ENCODE data around the gene HIGD2B. TPM values are rescaled to one million over a fixed set of nuclear protein-coding genes. Genes with fewer than 3 reads are reported as not detected.
A peak's percentile ranks its signal among the peaks of the same experiment; 100 is the strongest.
"Not testable (repeated sequence)": the region's sequence is repeated elsewhere in the genome, so short reads cannot be mapped to it uniquely, and the experiment has no call there.

The HIGD2B gene
- polyA plus RNA-seq, 4 donors: not detected

DNA sequence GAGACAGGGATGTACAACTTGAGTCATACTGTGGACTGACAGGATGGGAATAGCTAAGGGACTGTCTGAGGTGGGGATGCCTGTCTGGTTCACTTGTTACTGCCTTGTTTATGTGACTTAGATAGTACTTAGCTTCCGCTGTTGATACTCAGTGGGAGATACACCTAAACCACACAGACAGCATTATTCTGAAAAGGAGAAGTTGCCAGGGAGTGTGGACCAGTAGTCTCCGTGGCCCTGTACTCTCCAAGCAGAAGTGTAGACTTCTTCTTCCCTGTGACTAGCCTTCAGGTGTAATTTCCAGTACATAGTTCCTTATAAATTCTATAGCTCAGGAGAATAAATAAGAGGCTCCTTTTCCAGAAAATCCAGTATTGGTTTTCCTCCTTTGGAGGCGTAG, 5.1 kb downstream of the HIGD2B start:
- no peak for DNase-seq (ENCODE audit: low read depth in 4 of 4, low spot score in 3 of 4)

DNA sequence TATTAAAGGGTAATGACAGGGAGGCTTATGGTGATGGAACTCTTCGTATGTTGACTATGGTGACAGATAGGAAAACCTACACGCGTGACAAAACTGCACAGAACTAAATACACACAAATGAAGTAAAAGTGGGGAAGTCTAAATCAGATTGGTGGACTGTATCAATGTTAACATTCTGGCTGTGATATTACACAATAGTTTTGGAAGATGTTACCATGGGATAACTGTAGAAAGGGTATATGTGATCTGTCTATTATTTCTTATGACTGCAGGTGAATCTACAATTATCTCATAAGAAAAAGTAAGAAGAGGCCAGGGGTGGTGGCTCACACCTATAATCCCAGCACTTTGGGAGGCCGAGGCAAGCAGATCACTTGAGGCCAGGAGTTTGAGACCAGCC, 9.1 kb downstream of the HIGD2B start:
- no peak for DNase-seq (ENCODE audit: low read depth in 4 of 4, low spot score in 3 of 4)

DNA sequence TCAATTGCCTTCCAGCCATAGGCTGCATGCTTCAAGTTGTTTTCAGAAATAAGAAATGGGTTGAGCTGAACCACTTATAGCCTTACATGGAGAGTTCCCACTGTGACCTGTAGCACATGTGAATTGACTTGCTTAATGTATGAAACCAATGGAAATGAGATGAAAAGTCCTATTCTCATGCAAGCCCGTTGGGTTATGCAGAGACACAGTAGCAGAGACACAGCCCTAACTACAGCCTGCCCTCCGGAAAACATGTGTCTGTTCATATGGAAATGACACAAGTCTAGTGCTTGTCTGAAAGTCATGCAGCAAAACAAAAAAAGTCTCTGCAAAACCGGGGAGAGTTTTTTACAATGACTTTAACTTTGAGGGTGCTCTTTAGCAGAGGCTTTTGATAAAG, 14.5 kb downstream of the HIGD2B start:
- no peak for DNase-seq (ENCODE audit: low read depth in 4 of 4, low spot score in 3 of 4)

DNA sequence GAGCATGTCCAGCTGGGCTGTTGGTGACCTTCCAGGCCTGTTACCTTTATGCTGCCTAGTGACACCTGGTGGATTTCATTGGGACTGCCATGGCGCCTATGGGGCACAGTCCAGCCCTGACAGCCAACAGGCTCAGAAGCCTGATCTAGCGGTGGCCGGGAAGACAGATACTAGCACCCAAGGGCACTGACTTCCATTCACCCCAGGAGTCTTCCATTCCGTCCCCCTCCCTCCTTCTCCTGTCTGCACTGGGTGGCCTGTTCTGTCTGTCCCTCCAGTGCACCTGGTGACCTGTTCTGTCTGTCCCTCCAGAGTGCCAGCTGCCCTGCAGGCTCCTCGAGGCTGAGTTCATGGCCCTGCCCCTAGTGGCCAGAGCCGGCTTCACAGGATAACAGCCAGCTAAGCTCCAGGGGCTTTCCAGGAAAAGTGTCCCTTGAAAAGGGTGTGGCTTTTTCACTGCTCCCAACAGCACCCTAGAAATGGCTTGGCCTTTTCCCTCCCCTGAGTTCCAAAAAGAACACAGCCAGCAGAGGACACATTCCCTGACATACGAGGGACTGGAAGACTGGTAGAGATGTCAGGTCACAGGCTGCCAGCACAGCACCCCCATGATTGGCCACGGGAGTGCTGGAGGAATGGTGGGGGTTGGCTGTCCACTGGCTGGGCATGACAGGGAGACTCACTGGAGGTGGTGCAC, 15.2 kb downstream of the HIGD2B start:
- DNase-seq (ENCODE audit: low read depth in 4 of 4, low spot score in 3 of 4): peak; percentile 28 to 61 (median 45)

DNA sequence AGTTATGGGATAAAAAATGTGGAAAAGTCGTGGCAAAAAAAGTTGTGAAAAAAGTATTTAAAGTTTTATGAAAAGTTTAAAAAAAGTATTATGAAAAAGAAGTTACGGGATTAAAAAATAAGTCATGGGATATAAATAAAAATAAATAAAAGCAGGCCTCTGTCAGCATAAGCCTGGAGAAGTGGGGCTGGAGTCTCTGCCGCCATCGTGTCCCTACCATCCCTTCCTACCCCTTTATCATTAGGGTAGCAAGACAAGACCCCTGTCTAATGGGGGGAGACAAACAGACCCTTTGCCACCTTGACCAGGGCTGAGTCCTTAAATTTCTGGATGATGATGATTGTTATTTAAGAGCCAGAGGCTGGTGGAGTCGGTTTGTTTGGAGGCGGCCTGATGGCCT, 16.2 kb downstream of the HIGD2B start:
- DNase-seq (ENCODE audit: low read depth in 4 of 4, low spot score in 3 of 4): not testable (repeated sequence)

DNA sequence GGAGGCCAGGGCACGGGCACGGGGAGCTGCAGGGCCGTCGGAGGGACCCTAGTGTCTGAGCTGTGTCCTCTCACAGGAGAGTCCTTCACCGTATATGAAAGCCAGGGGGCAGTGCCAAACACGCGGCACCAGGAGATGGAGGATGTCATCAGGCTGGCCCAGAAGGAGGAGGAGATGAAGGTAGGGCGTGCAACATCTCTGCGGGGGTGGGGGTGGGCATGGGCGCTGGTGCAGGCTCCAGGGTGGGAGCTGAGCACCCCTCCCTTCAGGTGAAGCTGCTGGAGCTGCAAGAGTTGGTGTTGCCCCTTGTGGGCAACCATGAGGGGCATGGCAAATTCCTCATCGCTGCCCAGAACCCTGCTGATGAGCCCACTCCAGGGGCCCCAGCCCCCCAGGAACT, 20.3 kb downstream of the HIGD2B start:
- not testable (repeated sequence) for DNase-seq (ENCODE audit: low read depth in 4 of 4, low spot score in 3 of 4)

DNA sequence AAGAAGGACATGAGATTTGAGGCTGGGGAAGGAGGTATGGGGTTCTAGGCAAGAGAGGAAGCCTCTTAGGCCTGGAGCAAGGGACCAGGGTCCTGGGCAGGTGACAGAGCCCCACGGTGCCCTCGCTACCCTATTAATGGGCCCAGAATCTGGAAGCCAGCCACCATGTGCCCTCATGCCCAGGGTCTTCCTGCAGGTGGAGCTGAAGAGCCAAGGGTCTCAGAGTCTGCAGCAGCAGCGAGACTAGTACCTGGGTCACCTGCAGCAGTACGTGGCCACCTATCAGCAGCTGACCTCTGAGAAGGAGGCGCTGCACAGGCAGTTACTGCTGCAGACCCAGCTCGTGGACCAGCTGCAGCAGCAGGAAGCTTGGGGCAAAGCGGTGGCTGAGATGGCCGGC, 22.1 kb downstream of the HIGD2B start:
- DNase-seq (ENCODE audit: low read depth in 4 of 4, low spot score in 3 of 4): not testable (repeated sequence)

DNA sequence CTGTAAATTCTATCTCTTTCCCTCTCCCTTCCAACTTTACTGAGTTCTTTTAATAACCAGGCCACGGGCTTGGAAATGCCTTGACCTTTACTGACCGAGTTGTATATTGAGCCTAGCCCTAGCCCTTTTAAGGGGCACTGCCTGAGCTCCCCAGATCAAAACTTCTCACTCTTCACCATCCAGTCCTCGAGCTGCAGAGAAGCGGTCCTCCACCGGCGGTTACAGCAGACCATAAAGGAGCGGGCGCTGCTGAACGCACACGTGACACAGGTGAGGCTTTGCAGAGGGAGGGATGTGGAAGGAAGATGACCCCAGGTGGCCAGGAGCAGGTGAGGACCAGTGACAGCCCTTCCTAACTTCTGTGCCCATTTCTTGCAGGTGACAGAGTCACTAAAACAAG, 24.9 kb downstream of the HIGD2B start:
- DNase-seq (ENCODE audit: low read depth in 4 of 4, low spot score in 3 of 4): not testable (repeated sequence)

DNA sequence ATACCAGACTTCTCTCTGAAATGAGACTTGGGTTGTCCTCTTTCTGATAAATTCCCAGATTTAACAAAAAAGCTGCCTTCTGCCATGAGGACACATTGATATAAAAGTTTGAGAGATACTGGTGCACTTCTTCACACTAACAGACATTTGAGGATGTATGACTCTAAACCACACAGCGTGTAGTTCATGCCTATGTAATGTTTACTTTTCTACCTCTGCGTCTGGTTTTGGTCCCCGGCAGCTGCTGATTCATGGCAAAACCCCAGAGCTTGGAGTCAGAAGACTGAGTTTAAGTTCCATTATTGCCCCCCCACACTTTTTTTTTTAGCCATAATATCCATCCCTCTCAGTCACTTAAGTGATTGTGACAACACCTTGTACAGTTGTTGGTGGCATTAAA, 30.0 kb downstream of the HIGD2B start:
- DNase-seq (ENCODE audit: low read depth in 4 of 4, low spot score in 3 of 4): not testable (repeated sequence)

DNA sequence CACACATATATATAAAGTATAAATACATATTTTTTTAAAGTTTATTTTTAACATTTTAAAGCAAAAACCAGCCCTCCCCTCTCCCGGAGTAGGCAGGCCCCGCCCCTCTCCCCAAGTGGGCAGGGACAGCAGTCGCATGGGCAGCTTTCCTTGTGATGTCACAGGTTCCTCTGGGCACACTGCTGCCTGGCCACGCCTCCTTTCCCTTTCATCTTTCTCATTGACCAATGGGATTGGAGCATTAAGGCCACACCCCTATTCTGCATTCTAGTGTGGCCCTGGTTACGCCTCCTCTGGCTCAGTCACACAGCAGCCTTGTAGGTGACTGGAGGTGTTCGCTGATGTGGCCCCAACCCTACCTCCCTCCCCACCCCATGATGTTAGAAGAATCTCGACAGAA, 31.6 kb downstream of the HIGD2B start, which contains the start of gene GOLGA6B:
Gene GOLGA6B (plus strand): TSS at position 301 of the 400 bp plus-strand sequence. CDS start 41 bp downstream, at position 342.
- DNase-seq (ENCODE audit: low read depth in 4 of 4, low spot score in 3 of 4): not testable (repeated sequence)

DNA sequence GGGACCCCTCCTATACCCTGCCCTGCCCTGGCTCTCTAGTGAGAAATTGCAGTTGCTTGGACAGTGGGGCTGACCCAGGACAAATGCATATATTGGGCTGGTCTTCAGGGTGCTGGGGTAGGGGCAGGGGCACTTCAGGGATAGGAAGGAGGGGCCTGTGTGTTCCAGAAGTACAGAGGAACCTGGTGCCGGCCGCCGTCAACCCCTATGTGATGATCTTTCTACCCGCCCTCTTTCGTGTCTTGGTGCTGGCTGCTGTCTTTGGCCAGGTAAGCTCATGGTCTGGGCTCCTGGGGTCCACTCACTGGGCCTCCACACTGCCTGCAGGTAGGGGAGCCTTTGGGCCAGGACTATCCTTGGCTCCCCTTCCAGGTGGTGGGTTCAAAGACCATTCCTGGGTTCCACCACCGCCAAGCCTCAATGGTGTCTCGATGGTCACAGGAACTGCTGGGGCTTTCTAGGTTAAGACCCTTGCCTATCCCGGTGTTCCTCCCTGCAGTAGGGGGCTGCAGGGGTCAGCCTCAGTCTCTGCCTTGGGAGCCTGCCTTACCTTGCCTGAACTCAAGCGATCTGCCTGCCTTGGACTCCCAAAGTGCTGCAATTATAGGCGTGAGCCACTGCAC, 37.2 kb downstream of the HIGD2B start:
- not testable (repeated sequence) for DNase-seq (ENCODE audit: low read depth in 4 of 4, low spot score in 3 of 4)

DNA sequence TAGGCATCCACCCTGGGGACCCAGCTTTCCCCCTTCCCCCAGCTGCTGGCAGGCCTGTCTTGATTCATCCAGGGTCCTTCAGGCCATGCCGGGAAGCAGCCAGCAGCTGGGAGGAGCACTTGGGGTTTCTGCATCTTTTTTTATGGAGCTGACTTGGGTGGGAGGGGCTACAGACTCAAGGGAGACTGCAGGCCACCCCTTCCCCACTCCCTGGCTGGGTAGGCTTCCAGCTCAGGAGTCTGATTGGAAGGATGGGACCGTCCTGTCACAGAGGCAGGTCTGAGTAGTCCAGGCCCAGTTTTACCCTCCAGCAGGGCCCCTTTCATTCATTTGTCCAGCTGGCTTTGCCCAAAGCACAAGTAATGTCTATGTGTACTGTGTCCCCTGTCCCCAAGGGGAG, 43.7 kb downstream of the HIGD2B start:
- not testable (repeated sequence) for DNase-seq (ENCODE audit: low read depth in 4 of 4, low spot score in 3 of 4)

DNA sequence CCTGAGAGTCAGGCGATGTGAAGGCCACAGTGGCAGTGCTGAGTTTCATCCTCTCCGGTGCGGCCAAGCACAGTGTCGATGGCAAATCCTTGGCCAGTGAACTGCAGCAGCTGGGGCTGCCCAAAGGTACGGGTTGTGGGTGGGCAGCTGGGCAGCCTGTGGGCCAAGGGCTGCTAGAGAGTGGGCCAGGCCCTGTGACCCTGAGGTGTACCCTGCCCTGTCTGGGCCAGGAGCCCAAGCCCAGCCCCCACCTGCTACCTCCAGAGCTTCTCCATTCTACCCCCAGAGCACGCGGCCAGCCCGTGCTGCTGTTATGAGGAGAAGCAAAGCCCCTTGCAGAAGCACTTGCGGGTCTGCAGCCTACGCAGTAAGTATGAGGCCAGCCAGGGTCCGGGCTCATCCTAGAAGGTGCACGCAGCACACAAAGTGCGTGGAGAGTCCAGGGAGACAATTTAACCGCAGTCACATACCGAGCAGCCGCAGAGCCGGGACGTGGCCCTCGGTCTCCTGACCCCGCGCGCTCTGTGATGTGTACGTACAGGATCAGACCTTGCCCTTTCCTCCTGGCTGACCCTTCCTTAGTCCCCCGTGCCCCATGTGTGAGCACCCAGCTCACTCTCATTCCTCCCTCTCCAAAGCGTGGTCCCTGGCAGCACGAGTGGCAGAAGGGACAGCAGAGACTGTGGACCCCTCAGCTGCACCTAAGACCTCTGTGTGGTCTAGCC, 46.1 kb downstream of the HIGD2B start:
- not testable (repeated sequence) for DNase-seq (ENCODE audit: low read depth in 4 of 4, low spot score in 3 of 4)

DNA sequence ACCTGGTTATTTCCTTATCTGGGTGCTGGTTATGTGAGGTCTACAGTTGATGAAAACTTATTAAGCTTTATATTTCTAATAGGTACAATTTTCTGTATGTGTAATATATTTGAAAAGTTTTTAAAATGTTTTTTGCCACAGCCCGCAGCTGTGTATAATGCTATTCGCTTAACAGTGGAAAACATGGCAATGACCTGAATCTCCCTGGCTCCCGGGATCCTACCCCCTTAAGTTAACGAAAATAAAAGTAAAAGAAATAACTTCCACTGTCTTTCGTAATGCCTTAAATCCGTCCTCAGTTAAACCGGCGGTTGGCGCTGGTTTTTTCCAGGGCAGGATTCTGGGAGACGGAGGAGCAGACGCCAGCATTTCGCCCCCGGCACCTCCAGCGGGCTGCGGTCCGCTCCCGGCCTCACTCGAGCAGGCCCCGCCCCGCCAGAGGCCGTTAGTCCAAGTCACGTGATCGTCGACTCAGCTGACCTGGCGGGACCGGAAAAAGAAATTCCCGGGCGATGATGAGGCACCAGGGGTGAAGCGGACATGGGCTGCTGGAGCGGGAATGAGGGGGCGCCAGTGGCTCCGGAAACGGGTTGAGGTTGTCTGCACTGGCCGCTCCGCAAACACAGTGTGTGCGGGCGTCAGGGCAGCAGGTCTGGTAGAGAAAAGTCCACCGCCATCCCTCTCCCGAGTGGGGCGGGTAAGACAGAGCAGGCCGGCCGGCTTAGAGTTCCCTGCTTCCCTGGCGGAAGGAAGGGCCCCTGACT, 49.3 kb downstream of the HIGD2B start:
- DNase-seq (ENCODE audit: low read depth in 4 of 4, low spot score in 3 of 4): peak; percentile 21 to 52 (median 32)

DNA sequence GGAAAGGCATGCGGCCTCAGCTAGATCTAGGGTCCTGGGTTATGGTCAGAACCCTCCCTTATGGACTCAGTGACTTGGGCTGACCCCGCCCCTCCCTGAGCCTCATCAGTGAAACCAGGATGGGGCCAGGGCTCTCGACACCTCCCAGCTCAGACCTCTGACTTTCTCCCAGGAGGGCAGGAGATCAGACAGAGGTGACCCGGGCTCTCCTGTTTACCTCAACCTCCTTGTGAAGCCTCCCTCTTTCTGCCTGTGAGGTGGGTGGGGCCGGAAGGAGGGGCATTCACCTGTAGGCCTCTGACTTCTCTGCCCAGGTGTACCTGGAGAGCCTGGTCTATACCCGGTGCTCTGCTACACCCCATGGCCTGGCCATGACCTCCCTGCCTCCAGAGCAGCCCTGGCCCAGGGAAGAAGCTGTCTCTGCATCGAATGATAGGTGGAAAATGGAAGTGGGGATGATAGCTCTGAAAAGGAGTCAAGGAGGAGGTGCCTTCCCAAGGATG, 56.9 kb downstream of the HIGD2B start:
- not testable (repeated sequence) for DNase-seq (ENCODE audit: low read depth in 4 of 4, low spot score in 3 of 4)

DNA sequence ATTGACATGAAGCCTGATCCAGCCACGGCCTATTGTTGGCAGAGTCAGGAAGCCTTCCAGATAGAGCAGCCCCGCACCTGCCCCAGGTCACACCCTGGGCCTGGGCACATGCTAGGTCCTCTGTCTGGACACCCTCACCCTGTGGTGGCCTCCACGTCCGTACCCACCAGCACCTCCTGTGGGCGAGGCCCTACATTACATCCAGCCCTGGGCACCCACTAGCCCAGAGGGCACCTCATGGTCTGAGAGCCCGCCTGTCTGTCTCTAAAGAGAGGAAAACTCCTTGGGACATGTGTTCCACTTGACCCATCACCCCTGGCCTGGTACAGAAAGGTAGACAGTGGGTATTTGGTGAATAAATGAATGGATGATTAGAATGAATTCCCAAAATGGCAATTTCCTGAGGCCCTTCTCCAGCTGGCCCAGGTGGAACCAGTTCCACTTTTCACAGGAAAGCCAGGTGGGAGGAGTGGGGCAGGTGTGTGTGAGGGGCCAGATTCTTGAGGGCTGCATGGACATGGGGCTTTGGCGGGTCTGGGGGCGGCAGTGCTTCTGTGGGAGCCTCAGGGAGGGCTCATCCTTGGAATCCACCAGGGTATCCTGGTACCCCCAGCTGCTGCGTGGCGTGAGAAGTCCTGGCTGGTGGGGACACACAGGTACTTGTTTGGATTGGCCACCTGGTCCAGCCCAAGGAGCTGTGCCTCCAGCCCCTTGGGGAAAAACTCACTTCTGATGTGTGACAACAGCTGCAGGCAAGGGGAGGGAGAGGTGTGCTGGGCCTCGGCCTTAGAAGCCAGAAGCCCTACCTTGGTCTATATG, 57.5 kb downstream of the HIGD2B start:
- DNase-seq (ENCODE audit: low read depth in 4 of 4, low spot score in 3 of 4): not testable (repeated sequence)

DNA sequence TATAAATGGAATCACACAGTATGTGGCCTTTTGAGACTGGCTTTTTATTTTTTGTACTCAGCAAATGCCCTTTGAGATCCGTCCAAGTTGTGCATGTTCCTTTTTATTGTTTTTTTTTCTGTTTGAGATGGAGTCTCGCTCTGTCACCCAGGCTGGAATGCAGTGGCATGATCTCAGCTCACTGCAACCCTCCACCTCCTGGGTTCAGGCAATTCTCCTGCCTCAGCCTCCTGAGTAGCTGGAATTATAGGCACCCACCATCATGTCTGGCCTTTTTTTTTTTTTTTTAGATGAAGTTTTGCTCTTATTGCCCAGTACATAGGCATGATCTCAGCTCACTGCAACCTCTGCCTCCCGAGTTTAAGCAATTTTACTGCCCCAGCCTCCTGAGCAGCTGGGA, 59.8 kb downstream of the HIGD2B start:
- DNase-seq (ENCODE audit: low read depth in 4 of 4, low spot score in 3 of 4): not testable (repeated sequence)

All from left renal pelvis (tissue), 4 donors.